GM21423 (cell line): ENCODE results near the gene COL4A4.

ENCODE experiments used
- ATAC-seq: cut with Tn5 transposase; IDR thresholded peaks from one replicate; pipeline ENCODE4 v1.9.1; 2021; ENCODE audit warnings: mild to moderate bottlenecking, moderate library complexity; ENCODE audit not compliant: unreplicated experiment

Gene COL4A4

DNA sequence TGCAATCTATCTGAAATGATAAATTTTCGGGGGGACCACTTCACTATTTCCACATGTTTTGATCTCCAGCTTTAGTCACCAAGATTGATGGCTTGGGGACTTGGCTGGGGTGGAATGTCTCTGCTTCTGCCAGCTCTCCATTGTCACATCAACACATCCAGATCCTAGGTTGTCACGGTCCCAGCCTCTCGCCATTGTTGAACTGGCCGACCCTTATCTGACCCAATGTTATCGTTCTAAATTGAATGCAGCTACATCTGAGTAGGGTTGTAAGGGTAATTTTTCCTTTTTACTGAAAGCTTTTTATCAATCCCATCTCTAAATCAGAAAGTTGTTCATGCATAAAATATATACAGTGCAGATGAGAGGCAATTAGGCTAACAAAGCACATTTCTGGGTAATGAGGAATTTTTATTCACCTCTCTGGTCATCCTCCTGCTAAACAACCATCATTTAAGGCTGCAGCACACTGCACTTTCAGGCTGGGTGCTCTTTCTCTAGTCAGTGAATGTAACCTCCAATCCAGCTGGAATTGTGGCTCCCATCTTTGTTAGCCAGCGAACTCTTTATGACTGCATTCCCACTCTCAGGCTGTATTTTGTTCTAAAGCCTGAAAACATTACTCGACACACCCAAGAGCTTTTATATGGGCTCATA lies 128.2 kb downstream of the COL4A4 start:
- ATAC-seq = no peak

DNA sequence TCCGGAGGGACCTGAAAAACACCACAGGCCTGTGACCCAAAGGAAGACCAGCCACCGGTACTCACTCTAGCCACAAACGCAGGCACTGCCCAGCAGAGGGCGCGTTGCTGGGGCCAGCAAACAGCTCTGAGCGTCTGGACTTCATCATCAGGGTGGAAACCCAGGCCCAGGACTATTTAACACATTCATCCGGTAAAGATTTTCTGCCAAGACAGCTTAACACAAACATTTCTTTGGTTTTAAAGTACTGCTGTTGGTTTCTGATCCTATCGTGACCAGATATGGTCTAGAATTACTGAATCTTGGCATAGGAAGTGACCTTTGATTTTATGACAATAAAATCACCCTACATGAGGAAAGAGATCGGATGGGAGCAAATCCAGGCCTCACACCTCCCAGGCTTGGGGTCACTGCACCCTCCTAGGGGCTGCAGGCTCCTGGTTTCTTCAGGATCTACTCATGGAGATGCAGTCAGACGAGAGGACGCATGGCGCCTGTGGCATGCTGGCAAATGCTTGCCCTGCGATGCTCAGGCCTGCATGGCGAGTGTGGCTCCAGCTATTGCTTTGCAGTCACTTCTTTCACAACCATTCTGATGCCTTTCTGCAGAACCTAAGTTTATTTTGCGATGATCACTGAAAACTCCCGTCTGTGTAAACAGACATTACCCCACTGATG lies 130.4 kb downstream of the COL4A4 start:
- ATAC-seq = peak; percentile 61

DNA sequence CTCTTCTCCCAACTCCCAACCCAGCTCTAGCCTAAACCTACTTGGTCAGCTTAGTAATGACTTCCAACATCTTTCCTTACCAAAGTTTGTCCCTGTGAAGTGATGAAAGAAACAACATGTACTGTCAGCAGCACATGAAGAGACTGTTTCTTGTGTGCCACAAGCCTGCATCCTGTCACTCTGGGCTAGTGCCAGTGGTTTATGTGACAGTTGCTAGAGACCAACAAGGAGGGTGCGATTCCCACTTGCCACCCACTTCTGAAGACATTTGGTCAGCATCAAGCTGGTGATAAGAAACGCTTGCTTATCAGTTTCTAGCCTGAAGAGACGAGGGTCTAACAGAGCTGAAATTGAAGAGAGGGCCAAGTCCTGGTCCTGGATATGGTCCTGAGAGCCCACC lies 132.6 kb downstream of the COL4A4 start:
- no peak for ATAC-seq

DNA sequence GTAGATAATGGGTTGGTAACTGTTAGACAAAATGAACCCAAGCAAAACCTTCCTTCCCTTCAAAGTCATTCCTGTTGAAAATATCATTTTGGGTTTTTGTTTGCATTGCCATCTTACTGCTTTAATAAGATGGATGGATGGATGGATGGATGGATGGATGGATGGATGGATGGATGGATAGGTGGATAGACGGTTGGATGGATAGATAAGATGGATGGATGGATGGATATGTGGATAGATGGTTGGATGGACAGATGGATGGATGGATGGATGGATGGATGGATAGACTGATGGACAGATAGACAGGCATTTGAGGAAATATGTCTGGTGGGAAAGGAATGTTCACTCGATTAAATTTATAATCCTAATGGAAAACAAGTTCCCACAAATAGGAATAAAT lies 133.2 kb downstream of the COL4A4 start:
- no peak for ATAC-seq

DNA sequence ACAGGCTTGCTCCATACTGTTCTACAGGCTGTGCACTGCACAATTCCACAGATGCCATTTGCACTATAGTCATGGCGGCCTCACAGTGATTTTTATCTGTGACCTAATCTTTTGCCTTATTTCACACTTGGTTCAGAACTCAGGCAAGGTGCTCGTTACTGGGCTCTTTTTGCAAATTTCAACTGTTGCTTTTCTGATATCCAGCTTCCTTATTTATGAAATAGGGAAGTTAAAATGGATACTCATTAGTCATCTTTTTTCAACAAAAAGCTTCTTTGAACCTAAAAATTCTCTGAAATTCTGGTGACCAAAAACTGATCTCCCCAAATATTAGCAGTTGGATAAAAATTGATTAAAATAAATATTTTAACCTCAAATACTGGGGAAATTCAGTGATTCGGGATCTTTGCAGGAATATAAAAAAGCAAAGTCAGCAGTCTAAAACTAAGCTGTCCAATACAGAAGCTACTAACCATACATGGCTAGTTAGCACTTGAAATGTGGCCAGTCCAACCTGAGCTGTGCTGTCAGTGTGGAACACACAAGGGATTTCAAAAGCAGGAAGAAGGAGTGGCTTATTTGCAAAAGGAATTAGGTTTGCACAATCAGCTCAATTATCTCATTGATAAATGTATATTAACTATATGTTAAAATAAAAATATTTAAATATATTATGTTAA lies 134.4 kb downstream of the COL4A4 start:
- no peak for ATAC-seq

DNA sequence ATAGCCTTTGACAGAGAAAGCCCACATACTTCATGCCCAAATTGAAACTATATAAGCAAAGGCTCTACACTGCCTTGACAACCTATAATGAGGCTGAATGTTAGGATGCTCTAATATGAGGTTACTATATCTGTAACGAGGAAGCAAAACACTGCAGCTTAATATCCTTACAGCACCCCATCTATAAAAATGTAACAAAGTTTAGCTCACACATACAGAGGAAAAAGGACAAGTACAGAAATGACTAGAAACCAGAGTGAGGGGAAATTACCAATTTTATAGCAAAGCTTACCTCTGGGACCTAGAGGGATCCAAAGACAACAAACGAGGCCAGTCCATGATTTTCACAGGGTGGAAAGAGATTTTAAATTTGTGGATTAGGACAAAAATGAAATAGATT lies 138.5 kb downstream of the COL4A4 start:
- no peak for ATAC-seq

DNA sequence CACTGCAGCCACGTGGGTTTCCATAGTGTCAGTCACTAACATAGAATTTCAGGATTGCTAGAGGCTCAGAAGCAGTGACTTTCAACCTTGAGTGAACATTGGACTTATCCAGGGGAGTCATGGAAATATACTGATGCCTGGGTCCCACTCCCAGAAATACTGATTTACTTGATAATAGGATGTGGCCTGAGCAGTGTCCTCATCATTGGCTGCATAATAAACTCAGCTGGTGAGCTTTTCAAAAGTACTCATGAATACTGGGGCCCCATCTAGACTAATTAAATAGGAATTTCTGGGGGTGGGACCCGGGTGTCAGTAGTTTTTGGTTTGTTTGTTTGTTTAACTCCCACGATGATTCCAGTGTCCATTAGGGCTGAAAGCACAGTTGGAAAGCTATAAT lies 141.4 kb downstream of the COL4A4 start:
- ATAC-seq = no peak

DNA sequence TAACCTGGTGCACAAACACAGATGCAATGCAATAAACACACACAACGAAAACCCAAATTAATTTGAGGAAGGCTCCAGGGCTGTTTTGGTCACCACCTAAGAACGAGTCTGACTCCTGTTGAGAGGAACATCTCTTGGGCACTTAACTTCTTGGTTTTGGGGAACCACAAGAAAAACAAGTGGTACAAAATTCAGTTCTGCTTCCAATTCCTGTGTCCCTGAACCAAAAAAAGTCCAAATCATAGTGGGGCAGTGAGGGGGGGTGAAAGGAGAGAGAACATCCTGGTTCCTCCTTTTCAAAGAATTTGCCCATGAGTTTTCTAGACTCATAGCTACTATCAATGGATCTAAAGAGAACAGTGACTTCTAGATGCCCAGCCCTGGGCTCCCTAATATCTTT lies 143.6 kb downstream of the COL4A4 start:
- ATAC-seq = no peak

DNA sequence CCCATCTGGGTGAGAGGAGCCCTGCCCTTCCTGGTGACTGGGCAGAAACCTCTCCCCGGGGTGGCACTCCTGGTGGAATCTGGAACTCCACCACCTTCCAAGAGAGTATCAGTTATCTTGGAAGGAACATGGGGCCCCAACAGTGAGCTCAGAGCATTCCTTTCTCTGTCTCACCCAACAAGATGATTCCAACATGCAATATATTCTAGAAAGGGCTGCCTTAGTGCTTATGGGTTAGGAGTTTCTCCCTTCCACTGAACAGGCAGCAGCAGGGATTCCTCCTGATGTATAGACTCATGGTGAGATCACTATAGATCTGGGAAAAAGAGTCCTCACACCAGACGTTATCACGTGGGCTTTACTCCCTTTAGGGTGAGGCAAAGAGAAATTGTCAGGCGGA lies 147.1 kb downstream of the COL4A4 start:
- ATAC-seq = no peak

DNA sequence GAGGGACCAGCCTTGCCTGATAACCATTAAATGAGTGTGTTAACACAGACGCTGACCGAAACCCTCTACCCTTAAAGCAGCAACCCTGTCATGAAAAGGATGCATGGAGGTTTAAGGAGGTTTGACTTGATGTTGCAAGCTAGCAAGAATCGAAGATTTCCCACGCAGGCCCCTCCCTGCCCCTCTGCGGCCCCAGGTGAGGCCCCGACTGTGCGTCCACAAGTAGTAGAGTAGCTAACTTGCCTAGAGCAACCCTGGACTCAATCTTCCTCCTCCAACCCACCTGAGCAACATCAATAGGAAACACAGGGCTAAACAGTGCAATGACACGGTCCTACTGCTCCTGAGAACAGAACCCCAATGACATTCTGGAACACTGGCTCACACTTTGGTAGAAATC lies 150.1 kb downstream of the COL4A4 start:
- ATAC-seq = no peak

DNA sequence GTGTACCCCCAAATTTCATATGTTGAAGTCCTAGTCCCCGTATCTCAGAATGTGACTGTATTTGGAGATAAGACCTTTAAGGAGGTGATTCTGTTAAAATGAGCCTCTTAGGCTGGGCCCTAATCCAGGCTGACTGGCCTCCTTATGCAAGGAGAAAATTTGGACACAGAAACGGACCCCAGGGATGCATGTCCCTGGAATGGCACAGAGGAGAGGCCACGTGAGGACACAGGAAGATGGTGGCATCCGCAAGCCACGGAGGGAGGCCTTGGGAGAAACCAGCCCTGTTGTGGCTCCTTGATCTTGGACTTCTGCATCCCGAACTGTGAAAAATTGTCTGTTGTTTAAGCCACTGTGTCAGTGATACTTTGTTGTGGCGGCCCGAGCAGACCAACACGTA lies 150.7 kb downstream of the COL4A4 start:
- ATAC-seq = no peak

DNA sequence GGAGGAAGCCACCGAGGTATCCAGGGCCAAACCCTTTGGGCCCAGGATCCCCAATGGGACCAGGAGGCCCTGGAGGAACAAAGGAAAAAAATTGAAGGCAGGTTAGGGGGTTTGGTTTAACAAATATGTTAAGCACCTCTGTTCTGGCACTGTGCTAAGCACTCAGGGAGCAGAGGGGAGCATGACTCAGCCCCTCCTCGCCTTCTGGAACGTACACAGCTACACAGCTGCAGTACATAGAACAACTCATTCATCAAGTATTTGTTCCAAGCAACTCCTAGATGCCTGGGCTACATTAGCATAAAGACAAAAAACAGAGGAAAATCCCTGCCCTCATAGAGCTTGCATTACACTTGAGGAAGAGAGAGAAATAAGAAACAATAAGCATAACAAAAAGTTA lies 153.6 kb downstream of the COL4A4 start:
- no peak for ATAC-seq

DNA sequence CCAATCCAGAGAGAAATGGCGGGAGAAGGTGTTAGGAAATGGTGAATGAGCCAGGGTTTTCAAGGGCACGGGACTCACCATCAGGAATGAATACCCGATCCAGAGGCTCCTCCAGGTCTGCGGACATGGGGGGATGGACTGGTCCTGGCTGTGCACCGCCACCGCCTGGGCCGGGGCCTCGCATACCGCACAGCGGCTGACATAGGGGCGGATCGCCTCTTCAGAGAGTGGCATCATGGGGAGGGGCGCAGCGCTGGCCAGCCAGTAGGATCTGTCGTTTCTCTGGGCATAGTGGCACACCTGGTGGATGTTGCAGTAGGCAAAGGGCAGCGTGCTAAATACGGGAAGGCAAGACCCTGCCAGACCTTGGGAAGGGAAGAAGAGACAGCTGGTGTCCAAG lies 156.1 kb downstream of the COL4A4 start:
- ATAC-seq = no peak

DNA sequence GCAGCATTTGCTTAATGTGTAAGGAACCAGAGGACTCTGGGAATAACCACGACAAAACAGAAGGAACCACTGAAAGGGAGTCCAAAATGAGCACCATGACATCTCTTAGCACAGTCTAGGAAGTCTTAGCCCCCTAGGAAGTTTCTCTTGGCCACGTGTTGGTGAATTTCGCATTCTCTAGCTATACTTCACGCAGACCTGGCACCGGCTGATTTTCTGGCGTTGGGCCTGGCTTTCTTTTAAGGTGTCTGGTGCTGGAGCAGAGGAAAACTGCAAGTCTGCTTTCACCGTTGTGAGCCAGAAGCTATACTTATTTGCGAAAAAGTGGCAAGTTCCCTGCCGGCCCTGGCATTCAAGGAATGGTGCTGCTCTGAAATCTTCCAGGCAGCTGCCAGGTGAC lies 156.9 kb downstream of the COL4A4 start:
- ATAC-seq = no peak

DNA sequence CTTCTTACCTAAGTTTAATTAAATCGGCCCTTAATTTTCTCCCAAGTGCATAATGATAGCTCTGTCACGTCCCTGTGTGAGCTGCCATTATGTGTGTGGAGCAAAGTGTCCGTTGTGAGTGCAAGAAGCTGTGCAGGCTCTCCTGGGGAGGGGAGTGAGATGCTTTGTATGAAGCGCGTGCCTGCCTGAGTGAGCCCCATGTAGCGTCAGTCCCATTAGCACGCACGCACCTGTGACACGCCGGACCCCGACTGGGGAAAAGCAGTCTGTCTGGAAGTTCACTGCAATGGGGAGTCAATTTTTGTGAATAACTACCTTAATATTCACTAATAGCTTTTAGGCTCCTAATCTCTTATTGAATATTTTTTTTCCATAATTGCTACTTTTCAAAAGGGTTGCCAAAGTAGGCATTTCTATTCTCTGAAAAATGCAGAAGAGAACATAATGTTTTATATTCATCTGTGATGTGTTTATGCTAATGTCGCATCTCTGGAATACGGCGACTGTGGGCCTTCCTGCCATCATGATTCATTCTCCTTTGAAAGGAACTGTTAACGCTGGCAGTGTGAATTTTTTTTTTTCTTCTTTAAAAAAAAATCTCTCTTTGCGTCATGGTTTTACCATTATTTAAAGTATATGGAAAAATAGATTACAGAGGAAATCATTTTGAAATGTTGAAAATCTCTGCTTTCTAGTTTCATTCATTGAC lies 157.7 kb downstream of the COL4A4 start:
- ATAC-seq = no peak

DNA sequence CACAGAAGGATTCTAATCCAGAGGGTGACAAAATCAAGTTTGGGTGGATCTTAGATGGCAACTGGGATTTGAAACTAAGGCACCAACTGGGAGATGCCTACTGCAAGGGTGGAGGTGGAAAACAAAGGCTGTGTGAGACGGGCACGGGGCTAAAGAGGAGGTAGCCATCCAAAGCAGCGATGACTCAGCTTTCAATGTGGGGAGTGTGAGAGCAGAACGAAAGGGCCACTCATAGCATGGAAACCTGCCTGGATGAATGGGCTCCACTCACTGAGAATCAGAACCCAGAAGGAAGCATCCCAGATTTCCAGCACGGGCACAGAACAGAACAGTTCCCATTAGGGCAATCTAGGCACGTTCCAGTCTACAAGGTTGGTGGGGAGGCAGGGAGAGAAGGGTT lies 159.5 kb downstream of the COL4A4 start:
- no peak for ATAC-seq

DNA sequence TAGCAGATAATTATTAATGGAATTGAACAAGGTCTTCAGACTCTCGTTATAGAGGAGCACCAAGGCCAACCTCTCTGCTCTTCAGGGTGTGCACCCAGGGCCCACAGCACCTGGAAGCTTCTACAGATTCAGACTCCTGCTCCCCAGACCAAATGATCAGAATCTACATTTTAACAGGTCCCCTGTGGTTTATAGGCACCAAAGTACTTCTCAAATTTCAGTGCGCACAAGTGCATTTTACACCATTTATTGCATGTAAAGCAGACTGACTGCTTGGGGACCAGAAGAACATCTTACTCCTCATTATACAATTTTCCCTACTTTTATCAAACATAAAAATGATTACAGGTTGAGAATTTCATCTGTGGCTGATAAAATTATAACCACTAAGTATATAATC lies 163.9 kb downstream of the COL4A4 start:
- no peak for ATAC-seq

DNA sequence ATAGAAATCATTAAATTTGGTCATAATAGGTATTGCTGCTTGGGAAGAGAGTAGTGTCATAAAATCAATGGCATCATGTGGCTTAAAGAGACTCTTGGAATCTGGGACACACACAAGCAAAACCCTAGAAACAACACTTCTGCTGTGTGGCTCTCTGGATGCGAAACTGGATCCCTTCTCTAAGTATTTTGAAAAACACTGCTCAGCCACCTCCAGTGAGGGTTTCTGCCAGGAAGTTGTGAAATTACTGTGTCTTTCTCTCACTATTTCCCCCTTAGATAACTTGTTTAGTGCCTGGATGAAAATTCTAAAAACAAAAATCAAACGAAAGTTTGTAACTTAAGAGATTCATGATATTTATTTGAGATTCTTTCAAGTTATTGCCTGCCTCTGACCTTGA lies 164.3 kb downstream of the COL4A4 start:
- ATAC-seq = no peak

DNA sequence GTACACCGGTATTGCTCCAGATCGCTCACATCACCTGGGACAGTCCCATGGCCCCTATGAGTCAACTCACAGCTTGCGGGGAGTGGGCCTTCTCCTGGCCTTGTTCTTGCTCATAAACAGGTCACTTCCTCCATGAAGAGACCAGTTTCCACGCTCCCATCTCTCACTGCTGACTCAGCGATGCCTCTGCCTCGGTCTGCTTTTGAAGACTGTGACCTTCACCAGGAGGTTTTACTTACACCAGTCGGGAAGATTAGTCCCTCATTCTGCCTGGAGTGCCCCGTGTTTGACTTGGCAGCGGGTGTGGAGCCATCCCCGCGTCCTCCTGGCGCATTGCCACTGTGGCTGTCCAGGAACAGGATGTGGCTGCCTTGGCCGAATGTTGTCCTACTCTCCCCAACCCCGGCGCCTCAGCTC lies 168.4 kb downstream of the COL4A4 start:
- ATAC-seq = no peak

DNA sequence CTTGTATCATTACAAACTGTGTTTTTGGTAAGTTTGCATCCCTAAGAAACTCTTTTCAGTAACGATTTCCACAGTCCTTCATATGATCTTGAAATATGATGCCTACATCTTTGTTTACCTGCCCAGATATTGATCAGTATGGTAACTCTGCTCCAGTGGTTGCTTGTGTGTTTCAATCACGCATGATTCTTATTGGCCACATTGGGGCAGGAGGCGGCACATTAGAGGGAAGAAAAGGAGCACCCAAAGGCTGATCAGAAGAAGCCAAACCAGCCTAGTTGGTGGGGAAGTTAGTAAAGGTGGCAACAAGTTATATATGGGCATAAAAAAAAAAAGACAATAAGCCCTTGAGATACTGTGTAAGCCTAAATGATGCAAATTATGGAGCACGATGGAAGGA lies 169.2 kb downstream of the COL4A4 start:
- ATAC-seq = no peak

DNA sequence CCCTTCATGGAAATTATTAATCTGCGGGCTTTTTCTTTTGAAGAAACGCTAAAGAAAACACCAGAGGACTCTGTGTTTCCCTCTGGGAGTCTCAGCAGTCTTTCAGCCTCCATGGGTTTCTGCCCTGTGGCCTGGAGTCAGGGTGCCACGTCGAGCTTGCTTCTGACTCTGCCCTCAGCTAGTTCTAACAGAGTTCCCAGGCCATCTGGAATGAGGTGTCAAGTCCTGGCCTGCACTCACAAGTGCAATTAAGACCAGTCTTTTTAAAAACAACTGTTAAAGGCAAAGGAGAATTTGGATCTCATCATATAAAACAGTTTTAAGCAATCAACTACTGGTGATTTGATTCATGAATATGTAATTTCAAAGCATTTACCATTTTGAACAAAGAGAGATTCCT lies 170.8 kb downstream of the COL4A4 start:
- ATAC-seq = no peak

DNA sequence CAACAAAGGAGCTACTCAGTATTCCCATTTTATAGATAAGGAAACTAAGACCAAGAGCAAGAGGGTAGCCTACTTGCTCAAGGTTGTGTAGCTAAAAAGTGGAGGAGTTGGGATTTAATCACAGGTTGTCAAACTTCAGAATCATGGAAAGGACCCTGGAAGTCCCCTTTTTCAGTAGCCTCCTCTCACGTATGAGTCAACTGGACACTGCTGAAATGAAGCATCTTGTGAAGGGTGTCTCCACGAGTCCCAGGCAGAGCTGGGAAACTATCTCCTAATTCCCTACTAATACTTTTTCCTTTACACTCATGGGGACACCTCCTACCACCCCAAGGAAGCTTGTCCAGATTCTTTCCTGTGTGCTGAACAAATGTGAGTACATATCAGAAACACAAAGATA lies 172.3 kb downstream of the COL4A4 start:
- no peak for ATAC-seq
